ENCODE measurements around the gene HTR4. TPM values are rescaled to one million over a fixed set of nuclear protein-coding genes. Genes with fewer than 3 reads are reported as not detected.

HTR4 gene
- total and polyA plus RNA-seq, 12 donors = 0.16 to 1.1 (median 0.40) TPM; not detected in 2

- H3K27ac ChIP-seq = no peak overlapping the region
- no peak for ATAC-seq
- no peaks in the 10 kb centered on the region for H3K27me3 ChIP-seq
- DNase-seq = no peak
- TF ChIP-seq, protein P1, sequence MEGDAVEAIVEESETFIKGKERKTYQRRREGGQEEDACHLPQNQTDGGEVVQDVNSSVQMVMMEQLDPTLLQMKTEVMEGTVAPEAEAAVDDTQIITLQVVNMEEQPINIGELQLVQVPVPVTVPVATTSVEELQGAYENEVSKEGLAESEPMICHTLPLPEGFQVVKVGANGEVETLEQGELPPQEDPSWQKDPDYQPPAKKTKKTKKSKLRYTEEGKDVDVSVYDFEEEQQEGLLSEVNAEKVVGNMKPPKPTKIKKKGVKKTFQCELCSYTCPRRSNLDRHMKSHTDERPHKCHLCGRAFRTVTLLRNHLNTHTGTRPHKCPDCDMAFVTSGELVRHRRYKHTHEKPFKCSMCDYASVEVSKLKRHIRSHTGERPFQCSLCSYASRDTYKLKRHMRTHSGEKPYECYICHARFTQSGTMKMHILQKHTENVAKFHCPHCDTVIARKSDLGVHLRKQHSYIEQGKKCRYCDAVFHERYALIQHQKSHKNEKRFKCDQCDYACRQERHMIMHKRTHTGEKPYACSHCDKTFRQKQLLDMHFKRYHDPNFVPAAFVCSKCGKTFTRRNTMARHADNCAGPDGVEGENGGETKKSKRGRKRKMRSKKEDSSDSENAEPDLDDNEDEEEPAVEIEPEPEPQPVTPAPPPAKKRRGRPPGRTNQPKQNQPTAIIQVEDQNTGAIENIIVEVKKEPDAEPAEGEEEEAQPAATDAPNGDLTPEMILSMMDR (IDR thresholded peaks at IDR 0.05) = peak in 2 of 9 donors; percentile 5 to 18
- intact Hi-C loops (cut with DNase I) = no loop called here
- no peak overlapping the region for H3K4me3 ChIP-seq
- H3K9me3 ChIP-seq = peaks cover 0 to 5% (median 0%) of the 10 kb centered on the region in 11 donors
- no peaks in the 10 kb centered on the region for H3K36me3 ChIP-seq
- H3K4me1 ChIP-seq = no peaks in the 10 kb centered on the region
These were observed 68.3 kb downstream of the HTR4 start for GRCh38 chr5:148585988-148586387.

DNA sequence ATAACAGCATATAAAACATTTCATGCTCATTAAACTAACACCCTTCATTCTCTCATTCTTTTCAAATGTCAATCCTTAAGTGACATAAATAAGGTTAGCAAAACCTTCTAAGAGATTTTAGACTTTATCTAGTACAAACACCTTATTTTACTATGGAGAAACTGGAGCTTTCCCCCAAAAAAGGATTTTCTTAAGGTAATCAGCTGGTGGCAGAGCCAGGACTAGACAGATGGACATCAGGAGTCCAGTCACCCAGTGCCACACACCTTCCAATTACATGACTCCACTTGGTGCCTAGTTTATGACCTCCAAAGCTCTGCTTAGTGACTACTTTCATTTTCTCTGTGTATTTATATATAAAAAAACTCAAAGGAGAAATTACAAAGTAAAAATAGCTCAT lies 70.2 kb downstream of the HTR4 start:
- Histone ChIP-seq H3K36me3 (no peaks in the 10 kb centered on the region), H3K27me3 (no peaks in the 10 kb centered on the region), H3K27ac (no peak overlapping the region), H3K9me3 (peaks cover 0 to 15% (median 0%) of the 10 kb centered on the region in 11 donors), H3K4me3 (no peak overlapping the region), H3K4me1 (no peaks in the 10 kb centered on the region)
- intact Hi-C loops (cut with DNase I) = no loop called here
- no peak for DNase-seq
- TF ChIP-seq, protein P1 (IDR thresholded peaks at IDR 0.05) = no peak
- no peak for ATAC-seq

DNA sequence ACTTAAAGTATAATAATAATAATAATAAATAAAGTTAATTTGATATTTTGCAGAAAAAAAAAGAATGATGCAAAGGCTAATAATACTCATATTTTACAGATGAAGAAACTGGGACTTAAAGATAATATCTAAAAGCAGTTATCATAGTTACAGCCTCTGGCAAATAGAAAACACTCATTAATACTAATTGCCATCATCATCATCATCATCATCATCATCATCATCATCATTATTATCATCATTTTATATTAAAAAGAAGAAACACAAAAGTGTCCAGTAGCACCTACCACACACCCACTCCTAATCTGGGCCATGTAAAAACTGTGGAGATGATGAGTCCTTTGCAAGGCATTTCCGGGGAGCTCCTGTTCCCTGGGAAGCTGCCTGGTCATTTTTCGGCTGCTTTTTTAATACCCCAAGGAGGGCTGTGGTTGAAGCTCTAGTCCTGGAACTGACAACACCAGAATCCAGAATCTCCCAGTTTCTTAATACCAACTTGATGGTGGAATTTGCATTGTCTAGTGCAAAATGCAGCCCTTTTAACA lies 70.8 kb downstream of the HTR4 start:
- Histone ChIP-seq H3K27ac (no peak overlapping the region), H3K36me3 (no peaks in the 10 kb centered on the region), H3K27me3 (no peaks in the 10 kb centered on the region), H3K9me3 (peaks cover 0 to 15% (median 0%) of the 10 kb centered on the region in 11 donors), H3K4me3 (no peak overlapping the region), H3K4me1 (no peaks in the 10 kb centered on the region)
- ATAC-seq (no peak), DNase-seq (no peak)
- TF ChIP-seq, protein P1 (IDR thresholded peaks at IDR 0.05) = no peak
- intact Hi-C loops (cut with DNase I) = no loop called here
- 88 to 91% methylated on average over 2 of the region's 2 CpGs for WGBS, 2 donors

- no peak for ATAC-seq
- no peaks in the 10 kb centered on the region for H3K9me3 ChIP-seq
These were observed 80.2 kb downstream of the HTR4 start for GRCh38 chr5:148574167-148574566.

More at GRCh38 chr5:148574167-148574566, 80.2 kb downstream of the HTR4 start:
- Histone ChIP-seq H3K27me3 (no peaks in the 10 kb centered on the region), H3K27ac (no peak overlapping the region), H3K4me3 (no peak overlapping the region), H3K4me1 (peaks cover 0 to 6% (median 0%) of the 10 kb centered on the region in 9 donors), H3K36me3 (no peaks in the 10 kb centered on the region)
- intact Hi-C loops (cut with DNase I) = loop anchor here in 1 of 10 donors (10.0 kb wide), 1 partner anchor 151 kb away; no protein-coding TSS in a partner anchor
- DNase-seq = no peak
- 60 to 62% methylated on average over 4 of the region's 4 CpGs for WGBS, 2 donors
- TF ChIP-seq, protein P1 (IDR thresholded peaks at IDR 0.05) = no peak
